ENCODE data around the gene SYCP3.
"Not testable (repeated sequence)": the region's sequence is repeated elsewhere in the genome, so short reads cannot be mapped to it uniquely, and the experiment has no call there.

Gene SYCP3

GRCh38 chr12:101759396-101760047 is 20.3 kb upstream of the SYCP3 start:
- no peak for DNase-seq (ENCODE audit: low read depth)

DNA sequence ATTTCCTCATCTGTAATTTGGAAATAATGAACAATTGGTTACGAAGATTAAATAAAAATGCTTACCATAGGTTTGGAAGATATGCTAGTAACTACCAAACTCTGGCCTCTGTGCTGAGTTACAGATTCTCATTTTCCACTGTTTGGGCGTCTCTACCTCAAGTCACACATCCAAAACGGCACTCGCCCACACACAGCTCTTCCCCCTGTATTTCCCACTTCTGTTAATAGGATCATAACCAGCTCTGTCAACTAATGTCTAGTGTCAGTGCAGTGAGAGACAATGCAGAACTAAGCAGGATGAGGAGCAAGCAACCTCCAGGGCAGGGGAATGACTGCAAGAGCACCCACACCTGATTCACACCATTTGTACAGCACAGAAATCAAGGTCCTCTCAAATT is 10.9 kb upstream of the SYCP3 start:
- no peak for DNase-seq (ENCODE audit: low read depth)

- no peak for DNase-seq (ENCODE audit: low read depth)
Measured at GRCh38 chr12:101749657-101750056, 10.4 kb upstream of the SYCP3 start.

GRCh38 chr12:101748907-101749306 is 9.6 kb upstream of the SYCP3 start:
- no peak for DNase-seq (ENCODE audit: low read depth)

DNA sequence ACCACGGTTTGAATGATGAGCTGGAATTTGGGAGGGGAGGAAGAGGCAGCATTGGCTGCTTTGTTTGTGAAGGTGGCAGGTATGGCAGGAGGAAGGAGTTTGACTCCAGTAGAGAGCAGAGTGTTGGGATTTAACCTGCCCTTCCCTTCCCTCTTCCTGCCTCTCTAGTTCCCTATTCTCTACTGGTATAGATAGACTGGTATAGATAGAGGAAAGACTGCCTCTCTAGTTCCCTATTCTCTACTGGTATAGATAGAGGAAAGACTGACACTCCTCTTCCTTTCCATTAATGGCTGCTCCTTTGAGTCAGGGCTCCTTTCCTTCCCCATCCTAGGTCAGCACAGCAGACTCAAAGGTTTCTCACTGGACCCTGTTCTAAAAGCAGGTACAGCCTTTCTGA is 8.4 kb upstream of the SYCP3 start:
- no peak for DNase-seq (ENCODE audit: low read depth)

DNA sequence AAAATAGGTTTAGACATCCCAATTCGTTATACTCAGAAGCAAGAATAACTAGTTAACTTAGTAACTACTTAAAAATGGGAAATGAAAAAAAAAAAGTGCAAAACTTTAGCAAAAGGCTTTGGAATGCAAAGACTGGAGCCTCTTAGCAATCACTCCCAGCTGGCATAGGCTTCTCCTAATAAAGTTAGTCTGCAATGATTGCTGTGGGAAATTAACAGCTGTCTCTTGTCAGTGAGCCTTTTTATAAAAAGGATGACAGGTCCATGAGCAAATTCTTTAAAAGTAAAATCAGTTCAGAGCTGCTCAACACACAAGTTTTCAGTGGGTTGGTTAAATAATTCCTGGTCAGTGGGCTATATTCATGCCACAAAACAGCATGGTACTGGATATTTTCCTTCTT is 7.4 kb upstream of the SYCP3 start:
- no peak for DNase-seq (ENCODE audit: low read depth)

DNA sequence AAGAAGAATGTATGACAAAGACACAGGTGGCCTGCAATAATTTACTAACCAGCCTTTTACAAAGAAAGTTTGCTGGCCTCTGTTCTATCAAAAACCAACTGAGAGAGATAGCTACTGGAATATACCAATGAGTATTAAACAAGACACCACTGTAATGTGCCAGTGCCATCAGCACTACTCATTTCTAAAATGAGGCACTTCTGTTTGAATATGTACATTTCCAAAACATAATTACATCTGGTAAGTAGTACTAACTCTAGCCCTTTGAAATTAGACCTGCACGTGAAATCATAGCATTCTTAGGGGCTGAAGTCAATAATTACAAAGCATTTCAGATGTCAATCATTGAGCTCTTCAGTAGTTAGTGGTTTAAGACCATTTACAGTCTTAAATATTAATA is 6.9 kb upstream of the SYCP3 start:
- no peak for DNase-seq (ENCODE audit: low read depth)

- DNase-seq (ENCODE audit: low read depth), result no peak
Measured at GRCh38 chr12:101745481-101745880, 6.2 kb upstream of the SYCP3 start.

DNA sequence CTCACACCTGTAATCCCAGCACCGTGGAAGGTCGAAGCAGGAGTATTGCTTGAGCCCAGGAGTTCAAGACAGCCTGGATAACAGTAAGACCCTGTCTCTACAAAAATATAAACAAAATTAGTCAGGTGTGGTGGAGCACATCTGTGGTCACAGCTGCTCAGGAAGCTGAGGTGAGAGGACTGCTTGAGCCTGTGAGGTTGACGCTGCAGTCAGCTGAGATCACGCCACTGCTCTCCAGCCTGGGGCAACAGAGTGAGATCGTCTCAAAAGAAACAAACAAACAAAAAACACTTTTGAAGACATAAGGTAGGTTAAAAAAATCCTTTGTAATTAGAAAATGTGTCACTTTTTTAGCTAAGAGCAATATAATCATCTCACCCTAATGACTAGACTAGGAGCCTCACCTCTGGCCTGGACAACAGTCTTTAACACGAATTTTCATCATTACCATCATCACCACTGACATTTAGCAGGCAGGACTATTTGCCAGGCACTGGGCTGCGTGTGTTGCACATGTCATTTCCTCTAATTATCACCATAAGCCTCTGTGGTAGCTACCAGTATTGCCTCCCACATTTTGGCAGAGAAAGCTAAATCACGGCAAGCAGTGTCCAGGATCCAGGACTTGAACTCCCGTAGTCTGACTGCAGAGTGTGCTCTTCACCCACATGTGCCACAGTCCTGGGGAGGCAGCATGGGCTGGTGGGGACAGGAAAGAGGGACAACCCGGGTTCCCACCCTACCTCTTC is 4.6 kb upstream of the SYCP3 start:
- DNase-seq (ENCODE audit: low read depth), result no peak

DNA sequence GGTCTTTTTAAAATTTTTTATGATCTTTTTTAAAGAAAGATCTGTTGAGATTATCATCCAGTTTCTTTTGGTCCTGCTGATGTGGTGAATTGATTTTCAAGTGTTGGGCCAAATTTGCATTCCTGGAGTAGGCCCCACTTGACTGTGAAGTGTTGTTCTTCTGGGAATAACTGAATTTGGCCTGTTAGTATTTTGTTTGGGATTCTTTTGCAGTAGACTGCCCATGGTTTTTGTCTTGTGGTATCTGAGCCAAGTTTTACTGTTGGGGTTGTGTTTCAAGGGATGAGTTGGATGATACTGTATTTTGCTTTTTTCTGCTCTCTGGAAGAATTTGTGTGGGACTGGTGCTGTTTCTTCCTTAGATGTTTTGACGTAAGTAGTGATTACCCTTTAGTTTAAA is 4.0 kb upstream of the SYCP3 start:
- DNase-seq (ENCODE audit: low read depth), result no peak

GRCh38 chr12:101740980-101741379 is 1.7 kb upstream of the SYCP3 start:
- no peak for DNase-seq (ENCODE audit: low read depth)

GRCh38 chr12:101740566-101740965 is 1.3 kb upstream of the SYCP3 start:
- no peak for DNase-seq (ENCODE audit: low read depth)

- DNase-seq (ENCODE audit: low read depth), result no peak
Measured at GRCh38 chr12:101737476-101737875, 1.8 kb downstream of the SYCP3 start.

DNA sequence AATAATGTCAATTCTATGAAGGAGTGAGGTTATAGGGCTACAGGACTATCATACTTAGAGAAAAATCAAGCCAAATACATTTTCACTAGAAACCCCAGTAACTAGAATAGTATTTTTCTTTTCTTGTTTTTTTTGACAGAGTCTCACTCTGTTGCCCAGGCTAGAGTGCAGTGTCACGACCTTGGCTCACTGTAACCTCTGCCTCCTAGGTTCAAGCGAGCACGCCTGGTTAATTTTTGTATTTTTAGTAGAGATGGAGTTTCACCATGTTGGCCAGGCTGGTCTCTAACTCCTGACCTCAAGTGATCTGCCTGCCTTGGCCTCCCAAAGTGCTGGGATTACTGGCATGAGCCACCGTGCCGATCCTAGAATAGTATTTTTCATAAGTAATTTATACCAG is 4.8 kb downstream of the SYCP3 start:
- DNase-seq (ENCODE audit: low read depth), result not testable (repeated sequence)

- no peak for DNase-seq (ENCODE audit: low read depth)
Measured at GRCh38 chr12:101733166-101733565, 6.1 kb downstream of the SYCP3 start.

- no peak for DNase-seq (ENCODE audit: low read depth)
Measured at GRCh38 chr12:101732318-101732717, 6.9 kb downstream of the SYCP3 start.

- DNase-seq (ENCODE audit: low read depth), result no peak
Measured at GRCh38 chr12:101729842-101730241, 9.4 kb downstream of the SYCP3 start.

DNA sequence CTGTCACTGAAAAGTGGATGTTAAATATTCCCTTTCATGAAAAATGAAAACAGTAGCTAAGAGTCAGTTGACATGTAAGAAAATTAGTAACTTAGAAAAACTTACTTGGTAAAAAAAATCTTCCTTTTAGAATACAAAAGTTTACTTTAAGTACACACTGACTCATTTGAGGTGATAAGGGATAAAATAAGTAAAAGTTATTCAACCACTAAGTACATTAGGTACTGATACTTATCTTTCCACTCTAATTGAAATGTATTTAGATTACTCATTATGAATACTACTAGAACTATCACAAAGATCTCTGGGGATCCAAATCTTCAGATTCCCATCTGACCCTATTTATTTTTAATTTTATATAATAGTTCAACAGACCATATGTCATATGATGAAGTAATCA is 12.2 kb downstream of the SYCP3 start:
- DNase-seq (ENCODE audit: low read depth), result no peak

DNA sequence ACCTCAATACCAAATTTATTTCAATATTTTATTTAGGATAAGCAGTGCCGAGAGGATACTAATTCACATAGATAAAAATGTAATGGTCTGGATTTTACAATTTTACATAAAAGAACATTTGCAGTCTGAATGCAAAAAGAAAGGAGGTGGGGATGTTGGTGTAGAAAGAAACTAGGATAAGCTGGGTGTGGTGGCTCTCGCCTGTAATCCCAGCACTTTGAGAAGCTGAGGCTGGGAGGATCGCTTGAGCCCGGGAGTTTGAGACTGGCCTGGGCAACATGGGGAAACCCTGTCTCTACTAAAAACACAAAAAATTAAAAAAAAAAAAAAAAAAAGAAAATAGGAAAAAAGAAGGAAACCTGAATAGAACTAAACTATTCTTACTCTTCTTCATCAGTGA is 16.9 kb downstream of the SYCP3 start:
- DNase-seq (ENCODE audit: low read depth), result no peak

- DNase-seq (ENCODE audit: low read depth), result no peak
Measured at GRCh38 chr12:101720118-101720517, 19.1 kb downstream of the SYCP3 start.

DNA sequence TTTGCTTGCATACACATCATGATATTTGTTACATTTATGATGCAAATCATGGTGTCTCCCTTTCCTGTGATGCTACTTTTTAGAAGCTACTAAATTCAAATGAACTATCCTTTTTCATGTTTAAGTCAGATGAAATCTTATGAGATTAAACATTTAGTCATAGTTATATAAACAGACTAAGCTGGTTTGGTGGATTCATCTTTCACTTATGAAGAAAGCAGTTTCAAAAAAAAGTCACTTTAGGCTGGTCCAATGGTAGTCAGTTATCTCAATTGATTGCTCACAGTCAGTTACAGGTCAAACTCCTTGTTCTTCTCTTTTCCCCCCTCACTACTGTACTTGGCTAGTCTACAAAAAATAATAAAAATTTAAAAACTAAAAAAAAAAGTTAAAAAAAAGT is 19.7 kb downstream of the SYCP3 start:
- no peak for DNase-seq (ENCODE audit: low read depth)

DNA sequence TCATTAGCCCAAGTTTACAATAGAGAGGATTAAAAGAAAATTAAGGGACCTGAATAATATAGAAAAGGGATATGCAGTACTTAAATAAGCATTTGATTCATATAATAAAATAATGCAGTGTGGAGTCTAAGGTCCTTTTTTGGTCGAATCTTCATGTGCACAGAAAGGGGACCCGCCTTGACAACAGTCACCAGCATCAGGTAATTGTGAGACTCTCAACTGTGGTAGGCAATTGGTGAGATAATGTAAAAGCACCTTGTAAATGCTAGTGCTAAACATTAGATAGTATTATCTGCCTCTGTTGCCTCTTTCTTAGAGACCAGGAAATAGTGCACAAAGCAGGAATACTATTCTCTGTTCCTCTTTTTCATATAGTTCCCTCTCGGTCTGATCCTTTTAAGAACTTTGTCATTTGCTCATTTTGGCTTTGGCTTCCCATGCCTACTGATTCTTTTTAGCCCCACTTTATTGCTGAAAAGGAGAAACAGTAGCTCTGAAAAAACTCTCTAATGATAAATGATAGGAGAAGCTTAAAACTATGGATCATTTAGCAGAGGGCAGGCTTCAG is 24.3 kb downstream of the SYCP3 start:
- no peak for DNase-seq (ENCODE audit: low read depth)

DNA sequence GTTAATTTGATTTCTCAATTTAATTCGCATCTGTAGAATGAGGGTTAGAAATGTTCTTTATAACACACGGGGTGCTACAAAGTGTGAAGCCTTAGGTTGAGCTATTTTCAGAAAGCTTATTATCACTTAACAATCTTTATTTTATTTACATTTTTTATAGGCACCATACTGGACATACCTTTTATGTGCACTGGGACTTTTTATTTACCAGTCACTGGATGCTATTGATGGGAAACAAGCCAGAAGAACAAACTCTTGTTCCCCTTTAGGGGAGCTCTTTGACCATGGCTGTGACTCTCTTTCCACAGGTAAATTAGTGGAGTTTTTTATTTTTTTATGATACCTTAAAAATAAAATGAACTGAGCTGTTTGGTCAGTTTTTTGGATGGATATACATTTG is 25.3 kb downstream of the SYCP3 start:
- DNase-seq (ENCODE audit: low read depth), result no peak
